Spleen (tissue), 7 donors: Measurements from ENCODE around the gene SORCS2.

Experiments used
- POLR2A ChIP-seq, 3 donors: fragments of 450-650 bp; IDR thresholded peaks; one replicate each; pipeline ENCODE4 v1.5.1; 2017; ENCODE audit warnings: antibody characterized with exemption in 3 of 3, mild to moderate bottlenecking in 1 of 3
- TF ChIP-seq, protein P1 (sequence below), 11 experiments: fragments of 200-600 bp in 7 of 11; fragments of 450-650 bp in 4 of 11; sonication (generic) in 4 of 11; IDR thresholded peaks in 8 of 11; conservative IDR thresholded peaks in 3 of 11; 1 replicate in 7 of 11; 2 replicates in 4 of 11; pipeline versions ENCODE4 v1.4.0 to v1.8.0; 2016 to 2021; ENCODE audit warnings: antibody characterized with exemption in 11 of 11, inconsistent platforms in 4 of 11, mild to moderate bottlenecking in 1 of 11
- donor health status: DM: no; HTN: no; CAD: no; lungs with moderate emphysema.
- donor health status: DM: no; HTN: no; CAD: no.
- donor health status: DM: no; HTN: no; CAD: no.

DNA sequence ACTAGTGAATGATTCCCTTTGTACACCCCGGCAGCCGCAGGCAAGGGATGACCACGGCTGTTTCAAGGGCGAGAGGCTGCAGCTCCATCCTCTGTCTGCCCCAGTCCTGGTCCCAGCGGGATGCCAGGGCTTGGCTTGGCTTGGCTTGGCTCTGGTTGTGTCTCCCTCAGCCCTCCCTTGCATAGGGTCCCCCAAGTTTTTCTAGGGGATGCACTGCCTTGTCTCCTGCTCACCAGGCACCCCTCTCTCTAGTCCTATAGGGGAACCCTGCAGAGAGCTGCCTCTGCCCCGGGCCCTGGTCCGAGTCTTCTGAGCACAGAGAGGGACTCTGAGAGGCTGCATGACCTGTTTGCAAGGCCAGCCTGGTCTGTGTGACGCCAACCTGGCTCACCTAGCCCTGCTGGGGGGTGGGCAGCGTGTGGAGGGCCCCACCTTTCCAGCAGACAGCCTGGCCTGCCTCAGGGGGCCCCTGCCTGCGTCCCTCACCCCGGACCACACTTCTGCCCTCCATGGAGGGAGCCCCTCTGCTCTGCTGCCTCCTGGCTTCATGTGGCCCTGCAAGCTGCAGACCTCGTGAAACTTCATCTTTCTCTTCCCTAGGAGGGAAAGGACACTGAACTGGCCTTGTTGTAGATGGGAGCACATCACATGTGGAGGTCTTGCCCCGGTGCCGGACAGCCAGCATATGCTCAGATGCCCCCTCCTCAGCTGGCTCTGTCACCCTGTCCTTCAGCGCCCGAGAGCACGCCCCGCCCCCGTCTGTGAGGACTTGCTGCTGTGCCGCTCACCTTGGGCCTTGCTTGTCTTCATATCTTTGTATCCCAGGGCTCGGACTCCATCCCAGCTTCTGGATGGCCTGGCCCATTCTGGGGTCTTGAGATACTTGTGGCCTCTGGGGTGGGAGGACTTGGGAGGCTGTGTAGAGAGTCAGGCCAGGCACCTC is 16.4 kb downstream of the SORCS2 start:
- TF ChIP-seq, protein P1, sequence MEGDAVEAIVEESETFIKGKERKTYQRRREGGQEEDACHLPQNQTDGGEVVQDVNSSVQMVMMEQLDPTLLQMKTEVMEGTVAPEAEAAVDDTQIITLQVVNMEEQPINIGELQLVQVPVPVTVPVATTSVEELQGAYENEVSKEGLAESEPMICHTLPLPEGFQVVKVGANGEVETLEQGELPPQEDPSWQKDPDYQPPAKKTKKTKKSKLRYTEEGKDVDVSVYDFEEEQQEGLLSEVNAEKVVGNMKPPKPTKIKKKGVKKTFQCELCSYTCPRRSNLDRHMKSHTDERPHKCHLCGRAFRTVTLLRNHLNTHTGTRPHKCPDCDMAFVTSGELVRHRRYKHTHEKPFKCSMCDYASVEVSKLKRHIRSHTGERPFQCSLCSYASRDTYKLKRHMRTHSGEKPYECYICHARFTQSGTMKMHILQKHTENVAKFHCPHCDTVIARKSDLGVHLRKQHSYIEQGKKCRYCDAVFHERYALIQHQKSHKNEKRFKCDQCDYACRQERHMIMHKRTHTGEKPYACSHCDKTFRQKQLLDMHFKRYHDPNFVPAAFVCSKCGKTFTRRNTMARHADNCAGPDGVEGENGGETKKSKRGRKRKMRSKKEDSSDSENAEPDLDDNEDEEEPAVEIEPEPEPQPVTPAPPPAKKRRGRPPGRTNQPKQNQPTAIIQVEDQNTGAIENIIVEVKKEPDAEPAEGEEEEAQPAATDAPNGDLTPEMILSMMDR (IDR thresholded peaks at IDR 0.05 in 8 of 11, conservative IDR thresholded peaks at IDR 0.05 in 3 of 11): no peak
- no peak for TF ChIP-seq POLR2A (IDR thresholded peaks at IDR 0.05)
